ENCODE measurements around the gene MLXIP.

DNA sequence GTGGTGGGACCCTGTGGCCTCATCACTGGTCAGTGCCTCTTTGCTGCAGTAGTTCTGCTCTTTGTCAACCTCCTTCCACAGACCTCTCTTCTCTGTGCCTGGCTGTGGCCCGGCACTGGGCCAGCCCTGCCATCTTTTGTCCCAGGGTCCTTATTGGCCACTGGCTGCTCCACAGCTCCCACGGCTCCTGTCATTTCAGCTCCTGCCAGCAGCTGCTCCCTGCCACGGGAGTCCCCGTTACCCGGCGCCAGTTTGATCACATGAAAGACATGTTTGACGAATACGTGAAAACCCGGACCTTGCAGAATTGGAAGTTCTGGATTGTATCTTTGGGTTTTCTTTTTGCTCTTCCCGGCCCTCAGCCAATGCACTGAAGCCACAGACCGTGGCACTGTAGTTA, 60.1 kb downstream of the MLXIP start:
- TF ChIP-seq, protein P1, sequence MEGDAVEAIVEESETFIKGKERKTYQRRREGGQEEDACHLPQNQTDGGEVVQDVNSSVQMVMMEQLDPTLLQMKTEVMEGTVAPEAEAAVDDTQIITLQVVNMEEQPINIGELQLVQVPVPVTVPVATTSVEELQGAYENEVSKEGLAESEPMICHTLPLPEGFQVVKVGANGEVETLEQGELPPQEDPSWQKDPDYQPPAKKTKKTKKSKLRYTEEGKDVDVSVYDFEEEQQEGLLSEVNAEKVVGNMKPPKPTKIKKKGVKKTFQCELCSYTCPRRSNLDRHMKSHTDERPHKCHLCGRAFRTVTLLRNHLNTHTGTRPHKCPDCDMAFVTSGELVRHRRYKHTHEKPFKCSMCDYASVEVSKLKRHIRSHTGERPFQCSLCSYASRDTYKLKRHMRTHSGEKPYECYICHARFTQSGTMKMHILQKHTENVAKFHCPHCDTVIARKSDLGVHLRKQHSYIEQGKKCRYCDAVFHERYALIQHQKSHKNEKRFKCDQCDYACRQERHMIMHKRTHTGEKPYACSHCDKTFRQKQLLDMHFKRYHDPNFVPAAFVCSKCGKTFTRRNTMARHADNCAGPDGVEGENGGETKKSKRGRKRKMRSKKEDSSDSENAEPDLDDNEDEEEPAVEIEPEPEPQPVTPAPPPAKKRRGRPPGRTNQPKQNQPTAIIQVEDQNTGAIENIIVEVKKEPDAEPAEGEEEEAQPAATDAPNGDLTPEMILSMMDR (tag by site-specific recombination; IDR thresholded peaks at IDR 0.05), result no peak
- TF ChIP-seq SP2 (tag by site-specific recombination; IDR thresholded peaks at IDR 0.05), result no peak
- TF ChIP-seq ZNF701 (tag by site-specific recombination; IDR thresholded peaks at IDR 0.05), result no peak
- TF ChIP-seq ZNF302 (tag by site-specific recombination; IDR thresholded peaks at IDR 0.05; ENCODE audit: low read depth), result no peak
- TF ChIP-seq ZNF426 (tag by site-specific recombination; IDR thresholded peaks at IDR 0.05), result no peak
- TF ChIP-seq, protein P2, sequence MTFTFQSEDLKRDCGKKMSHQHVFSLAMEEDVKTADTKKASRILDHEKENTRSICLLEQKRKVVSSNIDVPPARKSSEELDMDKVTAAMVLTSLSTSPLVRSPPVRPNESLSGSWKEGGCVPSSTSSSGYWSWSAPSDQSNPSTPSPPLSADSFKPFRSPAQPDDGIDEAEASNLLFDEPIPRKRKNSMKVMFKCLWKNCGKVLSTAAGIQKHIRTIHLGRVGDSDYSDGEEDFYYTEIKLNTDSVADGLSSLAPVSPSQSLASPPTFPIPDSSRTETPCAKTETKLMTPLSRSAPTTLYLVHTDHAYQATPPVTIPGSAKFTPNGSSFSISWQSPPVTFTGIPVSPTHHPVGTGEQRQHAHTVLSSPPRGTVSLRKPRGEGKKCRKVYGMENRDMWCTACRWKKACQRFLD (tag by site-specific recombination; IDR thresholded peaks at IDR 0.05), result no peak
- TF ChIP-seq, protein P3, sequence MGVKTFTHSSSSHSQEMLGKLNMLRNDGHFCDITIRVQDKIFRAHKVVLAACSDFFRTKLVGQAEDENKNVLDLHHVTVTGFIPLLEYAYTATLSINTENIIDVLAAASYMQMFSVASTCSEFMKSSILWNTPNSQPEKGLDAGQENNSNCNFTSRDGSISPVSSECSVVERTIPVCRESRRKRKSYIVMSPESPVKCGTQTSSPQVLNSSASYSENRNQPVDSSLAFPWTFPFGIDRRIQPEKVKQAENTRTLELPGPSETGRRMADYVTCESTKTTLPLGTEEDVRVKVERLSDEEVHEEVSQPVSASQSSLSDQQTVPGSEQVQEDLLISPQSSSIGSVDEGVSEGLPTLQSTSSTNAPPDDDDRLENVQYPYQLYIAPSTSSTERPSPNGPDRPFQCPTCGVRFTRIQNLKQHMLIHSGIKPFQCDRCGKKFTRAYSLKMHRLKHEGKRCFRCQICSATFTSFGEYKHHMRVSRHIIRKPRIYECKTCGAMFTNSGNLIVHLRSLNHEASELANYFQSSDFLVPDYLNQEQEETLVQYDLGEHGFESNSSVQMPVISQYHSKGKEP (tag by site-specific recombination; IDR thresholded peaks at IDR 0.05), result no peak
- no peak for TF ChIP-seq ZNF350 (tag by site-specific recombination; IDR thresholded peaks at IDR 0.05)
- TF ChIP-seq ZNF843 (tag by site-specific recombination; IDR thresholded peaks at IDR 0.05), result no peak
- TF ChIP-seq, protein P4, sequence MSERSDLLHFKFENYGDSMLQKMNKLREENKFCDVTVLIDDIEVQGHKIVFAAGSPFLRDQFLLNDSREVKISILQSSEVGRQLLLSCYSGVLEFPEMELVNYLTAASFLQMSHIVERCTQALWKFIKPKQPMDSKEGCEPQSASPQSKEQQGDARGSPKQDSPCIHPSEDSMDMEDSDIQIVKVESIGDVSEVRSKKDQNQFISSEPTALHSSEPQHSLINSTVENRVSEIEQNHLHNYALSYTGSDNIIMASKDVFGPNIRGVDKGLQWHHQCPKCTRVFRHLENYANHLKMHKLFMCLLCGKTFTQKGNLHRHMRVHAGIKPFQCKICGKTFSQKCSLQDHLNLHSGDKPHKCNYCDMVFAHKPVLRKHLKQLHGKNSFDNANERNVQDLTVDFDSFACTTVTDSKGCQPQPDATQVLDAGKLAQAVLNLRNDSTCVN (tag by site-specific recombination; optimal IDR thresholded peaks at IDR 0.05), result no peak
- TF ChIP-seq, protein P5, sequence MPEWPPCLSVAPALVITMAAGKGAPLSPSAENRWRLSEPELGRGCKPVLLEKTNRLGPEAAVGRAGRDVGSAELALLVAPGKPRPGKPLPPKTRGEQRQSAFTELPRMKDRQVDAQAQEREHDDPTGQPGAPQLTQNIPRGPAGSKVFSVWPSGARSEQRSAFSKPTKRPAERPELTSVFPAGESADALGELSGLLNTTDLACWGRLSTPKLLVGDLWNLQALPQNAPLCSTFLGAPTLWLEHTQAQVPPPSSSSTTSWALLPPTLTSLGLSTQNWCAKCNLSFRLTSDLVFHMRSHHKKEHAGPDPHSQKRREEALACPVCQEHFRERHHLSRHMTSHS (tag by site-specific recombination; IDR thresholded peaks at IDR 0.05), result no peak

Measured in HEK293 (cell line).